Measurements from ENCODE around the gene CALD1. TPM values are rescaled to one million over a fixed set of nuclear protein-coding genes. Genes with fewer than 3 reads are reported as not detected.

The CALD1 gene
- total RNA-seq, 1 experiment from 2014 or later, result 47.9 TPM

DNA sequence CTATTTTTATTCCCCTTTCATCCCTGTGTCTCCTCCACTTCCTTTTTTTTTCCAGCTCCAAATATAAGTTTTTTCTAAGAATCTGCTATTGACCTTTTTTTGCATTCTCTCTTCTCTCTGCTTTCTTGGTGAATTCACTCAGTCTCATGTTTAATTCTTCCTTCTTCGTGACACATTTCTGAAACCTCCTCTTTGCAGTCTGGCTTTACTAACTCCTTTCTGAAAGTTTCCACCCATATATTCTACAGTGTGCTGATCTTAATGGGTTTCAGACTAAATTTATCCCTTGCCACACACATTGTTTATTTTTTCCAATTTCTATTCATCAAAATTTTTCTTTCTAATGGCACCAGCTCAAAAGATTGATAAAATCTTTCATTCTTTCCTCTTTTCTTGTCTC, 47.8 kb upstream of the CALD1 start:
- Histone ChIP-seq H3K4me1 (ENCODE audit: insufficient read depth, low read length, poor library complexity, severe bottlenecking) (no peaks in the 10 kb centered on the region), H3K9me3 (ENCODE audit: low read depth, low read length, poor library complexity, severe bottlenecking) (no peaks in the 10 kb centered on the region), H3K36me3 (ENCODE audit: insufficient read depth, low read length, poor library complexity, severe bottlenecking) (no peaks in the 10 kb centered on the region), H3K27ac (ENCODE audit: low read depth, low read length, poor library complexity, severe bottlenecking) (no peak overlapping the region), H3K4me3 (ENCODE audit: low read depth, low read length, poor library complexity, severe bottlenecking) (no peak overlapping the region), H3K27me3 (replicated peaks; ENCODE audit: insufficient read depth, low read depth, low read length, poor library complexity) (no peaks in the 10 kb centered on the region)
- no peak for TF ChIP-seq EZH2 (IDR thresholded peaks at IDR 0.05; ENCODE audit: borderline replicate concordance, low read depth, low read length, poor library complexity, severe bottlenecking)
- TF ChIP-seq, protein P1, sequence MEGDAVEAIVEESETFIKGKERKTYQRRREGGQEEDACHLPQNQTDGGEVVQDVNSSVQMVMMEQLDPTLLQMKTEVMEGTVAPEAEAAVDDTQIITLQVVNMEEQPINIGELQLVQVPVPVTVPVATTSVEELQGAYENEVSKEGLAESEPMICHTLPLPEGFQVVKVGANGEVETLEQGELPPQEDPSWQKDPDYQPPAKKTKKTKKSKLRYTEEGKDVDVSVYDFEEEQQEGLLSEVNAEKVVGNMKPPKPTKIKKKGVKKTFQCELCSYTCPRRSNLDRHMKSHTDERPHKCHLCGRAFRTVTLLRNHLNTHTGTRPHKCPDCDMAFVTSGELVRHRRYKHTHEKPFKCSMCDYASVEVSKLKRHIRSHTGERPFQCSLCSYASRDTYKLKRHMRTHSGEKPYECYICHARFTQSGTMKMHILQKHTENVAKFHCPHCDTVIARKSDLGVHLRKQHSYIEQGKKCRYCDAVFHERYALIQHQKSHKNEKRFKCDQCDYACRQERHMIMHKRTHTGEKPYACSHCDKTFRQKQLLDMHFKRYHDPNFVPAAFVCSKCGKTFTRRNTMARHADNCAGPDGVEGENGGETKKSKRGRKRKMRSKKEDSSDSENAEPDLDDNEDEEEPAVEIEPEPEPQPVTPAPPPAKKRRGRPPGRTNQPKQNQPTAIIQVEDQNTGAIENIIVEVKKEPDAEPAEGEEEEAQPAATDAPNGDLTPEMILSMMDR (conservative IDR thresholded peaks at IDR 0.05; ENCODE audit: low read depth, low read length), result no peak
- no TSS peak for BruUV-seq (replicated peaks)
- POLR2A ChIA-PET (ENCODE audit: low non-redundant PET), result interaction anchor here (0.6 kb wide), 1 partner anchor 10 kb away, joined by 4 read pairs; no protein-coding TSS in a partner anchor
- CTCF ChIA-PET, result no interaction called here
- no peak for DNase-seq (ENCODE audit: low spot score)
- intact Hi-C loops (cut with micrococcal nuclease; ENCODE audit: unreplicated experiment), result no loop called here

GRCh38 chr7:134732728-134733127, 46.7 kb upstream of the CALD1 start:
- Histone ChIP-seq H3K27me3 (replicated peaks; ENCODE audit: insufficient read depth, low read depth, low read length, poor library complexity) (no peaks in the 10 kb centered on the region), H3K4me3 (ENCODE audit: low read depth, low read length, poor library complexity, severe bottlenecking) (no peak overlapping the region), H3K9me3 (ENCODE audit: low read depth, low read length, poor library complexity, severe bottlenecking) (no peaks in the 10 kb centered on the region), H3K4me1 (ENCODE audit: insufficient read depth, low read length, poor library complexity, severe bottlenecking) (no peaks in the 10 kb centered on the region), H3K36me3 (ENCODE audit: insufficient read depth, low read length, poor library complexity, severe bottlenecking) (no peaks in the 10 kb centered on the region), H3K27ac (ENCODE audit: low read depth, low read length, poor library complexity, severe bottlenecking) (no peak overlapping the region)
- no peak for TF ChIP-seq EZH2 (IDR thresholded peaks at IDR 0.05; ENCODE audit: borderline replicate concordance, low read depth, low read length, poor library complexity, severe bottlenecking)
- TF ChIP-seq, protein P1 (conservative IDR thresholded peaks at IDR 0.05; ENCODE audit: low read depth, low read length), result no peak
- CTCF ChIA-PET, result no interaction called here
- POLR2A ChIA-PET (ENCODE audit: low non-redundant PET), result no interaction called here
- intact Hi-C loops (cut with micrococcal nuclease; ENCODE audit: unreplicated experiment), result no loop called here
- BruUV-seq (replicated peaks), result no TSS peak
- DNase-seq (ENCODE audit: low spot score), result no peak

- POLR2A ChIA-PET (ENCODE audit: low non-redundant PET), result no interaction called here
- no peak overlapping the region for H3K27ac ChIP-seq (ENCODE audit: low read depth, low read length, poor library complexity, severe bottlenecking)
- no TSS peak for BruUV-seq (replicated peaks)
- CTCF ChIA-PET, result no interaction called here
- no peaks in the 10 kb centered on the region for H3K36me3 ChIP-seq (ENCODE audit: insufficient read depth, low read length, poor library complexity, severe bottlenecking)
- H3K4me1 ChIP-seq (ENCODE audit: insufficient read depth, low read length, poor library complexity, severe bottlenecking), result no peaks in the 10 kb centered on the region
- no peak overlapping the region for H3K4me3 ChIP-seq (ENCODE audit: low read depth, low read length, poor library complexity, severe bottlenecking)
- intact Hi-C loops (cut with micrococcal nuclease; ENCODE audit: unreplicated experiment), result no loop called here
- DNase-seq (ENCODE audit: low spot score), result no peak
- H3K27me3 ChIP-seq (replicated peaks; ENCODE audit: insufficient read depth, low read depth, low read length, poor library complexity), result no peaks in the 10 kb centered on the region
- TF ChIP-seq, protein P1 (conservative IDR thresholded peaks at IDR 0.05; ENCODE audit: low read depth, low read length), result no peak
- no peak for TF ChIP-seq EZH2 (IDR thresholded peaks at IDR 0.05; ENCODE audit: borderline replicate concordance, low read depth, low read length, poor library complexity, severe bottlenecking)
- no peaks in the 10 kb centered on the region for H3K9me3 ChIP-seq (ENCODE audit: low read depth, low read length, poor library complexity, severe bottlenecking)
These were observed 43.1 kb upstream of the CALD1 start for GRCh38 chr7:134736381-134736780.
